ENCODE results near the gene ERVW-1. TPM values are rescaled to one million over a fixed set of nuclear protein-coding genes. Genes with fewer than 3 reads are reported as not detected.

ERVW-1 gene
- total and polyA plus RNA-seq, 2 of the 13 experiments (the other 11 are each of a cell fraction or from before 2014, with no cell fraction given) = not detected

DNA sequence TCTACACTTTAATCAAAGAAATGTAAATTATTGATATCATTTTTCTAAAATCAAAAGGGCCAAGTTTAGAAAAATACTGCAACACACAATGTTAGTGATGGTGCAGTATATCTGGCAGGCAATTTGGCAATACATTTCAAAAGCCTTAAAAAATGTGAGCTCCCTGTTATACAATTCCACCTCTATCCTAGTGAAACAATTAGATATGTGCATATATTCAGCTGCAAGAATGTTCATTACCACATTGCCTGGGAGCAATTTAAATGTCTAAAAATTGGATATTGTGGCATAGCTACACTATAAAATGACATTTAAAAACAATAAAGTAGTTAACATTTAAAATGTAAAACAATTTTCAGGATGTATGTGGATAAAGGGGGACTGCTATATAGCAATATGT lies 10.1 kb upstream of the ERVW-1 start (continued):
- TF ChIP-seq, protein P1, sequence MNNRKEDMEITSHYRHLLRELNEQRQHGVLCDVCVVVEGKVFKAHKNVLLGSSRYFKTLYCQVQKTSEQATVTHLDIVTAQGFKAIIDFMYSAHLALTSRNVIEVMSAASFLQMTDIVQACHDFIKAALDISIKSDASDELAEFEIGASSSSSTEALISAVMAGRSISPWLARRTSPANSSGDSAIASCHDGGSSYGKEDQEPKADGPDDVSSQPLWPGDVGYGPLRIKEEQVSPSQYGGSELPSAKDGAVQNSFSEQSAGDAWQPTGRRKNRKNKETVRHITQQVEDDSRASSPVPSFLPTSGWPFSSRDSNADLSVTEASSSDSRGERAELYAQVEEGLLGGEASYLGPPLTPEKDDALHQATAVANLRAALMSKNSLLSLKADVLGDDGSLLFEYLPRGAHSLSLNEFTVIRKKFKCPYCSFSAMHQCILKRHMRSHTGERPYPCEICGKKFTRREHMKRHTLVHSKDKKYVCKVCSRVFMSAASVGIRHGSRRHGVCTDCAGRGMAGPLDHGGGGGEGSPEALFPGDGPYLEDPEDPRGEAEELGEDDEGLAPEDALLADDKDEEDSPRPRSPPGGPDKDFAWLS (CRISPR knock-in tag; IDR thresholded peaks at IDR 0.05; ENCODE audit: borderline replicate concordance) = no peak
- TF ChIP-seq GFI1 (CRISPR knock-in tag; IDR thresholded peaks at IDR 0.05; ENCODE audit: borderline replicate concordance) (no peak), ZMYM2 (CRISPR knock-in tag; IDR thresholded peaks at IDR 0.05) (no peak), TAF15 (IDR thresholded peaks at IDR 0.05; ENCODE audit: low read depth, low read length, poor library complexity, severe bottlenecking) (no peak), NFE2L1 (CRISPR knock-in tag; IDR thresholded peaks at IDR 0.05; ENCODE audit: borderline replicate concordance) (no peak), KLF15 (CRISPR knock-in tag; IDR thresholded peaks at IDR 0.05; ENCODE audit: borderline replicate concordance) (no peak), ZNF101 (CRISPR knock-in tag; IDR thresholded peaks at IDR 0.05; ENCODE audit: borderline replicate concordance, low read depth) (no peak)
- TF ChIP-seq, protein P2, sequence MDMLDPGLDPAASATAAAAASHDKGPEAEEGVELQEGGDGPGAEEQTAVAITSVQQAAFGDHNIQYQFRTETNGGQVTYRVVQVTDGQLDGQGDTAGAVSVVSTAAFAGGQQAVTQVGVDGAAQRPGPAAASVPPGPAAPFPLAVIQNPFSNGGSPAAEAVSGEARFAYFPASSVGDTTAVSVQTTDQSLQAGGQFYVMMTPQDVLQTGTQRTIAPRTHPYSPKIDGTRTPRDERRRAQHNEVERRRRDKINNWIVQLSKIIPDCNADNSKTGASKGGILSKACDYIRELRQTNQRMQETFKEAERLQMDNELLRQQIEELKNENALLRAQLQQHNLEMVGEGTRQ (IDR thresholded peaks at IDR 0.05; ENCODE audit: low read depth, low read length) = no peak
- TF ChIP-seq, protein P2 (CRISPR knock-in tag; IDR thresholded peaks at IDR 0.05; ENCODE audit: borderline replicate concordance) = no peak

DNA sequence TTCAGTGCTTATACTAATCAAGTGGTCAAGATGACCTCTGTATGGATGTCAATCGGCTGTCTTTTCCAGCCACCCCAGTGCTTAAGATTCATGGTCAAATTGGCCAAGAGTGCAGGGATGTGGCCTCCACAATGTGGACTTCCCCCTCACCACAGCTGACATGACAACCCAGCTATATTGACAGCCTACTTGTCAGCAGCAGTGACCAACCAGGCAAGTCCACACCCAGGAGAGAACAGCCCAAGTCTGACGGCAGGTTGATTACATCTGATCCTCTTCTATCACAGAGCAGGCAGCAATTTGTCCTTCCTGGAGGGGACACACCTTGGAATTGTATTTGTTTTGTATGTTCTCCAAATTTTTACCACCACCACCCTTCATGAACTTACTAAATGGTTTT lies 8.2 kb upstream of the ERVW-1 start:
- H3K36me3 ChIP-seq (replicated peaks in 1 of 2; ENCODE audit: control insufficient read depth in 1 of 2, insufficient read depth in 2 of 2, low read length in 2 of 2) = peaks cover 4 to 17% of the 10 kb centered on the region in 2 experiments; a peak in 4 of 5 replicates
- H3K27me3 ChIP-seq (ENCODE audit: control insufficient read depth in 1 of 2, insufficient read depth in 2 of 2, low read length in 2 of 2) = no peaks in the 10 kb centered on the region
- no peak for ATAC-seq
- 100% methylated on average over 1 of the region's 2 CpGs for WGBS (ENCODE audit: low lambda C conversion rate)
- intact Hi-C loops (cut with micrococcal nuclease; ENCODE audit: unreplicated experiment) (no loop called here), in situ Hi-C loops (cut with HindIII; ENCODE audit: extremely low pct_ligation_motif_present, low pct_unique_long_range_greater_than_20kb) (no loop called here)
- H3K79me2 ChIP-seq (ENCODE audit: insufficient read depth, low read length) = no peaks in the 10 kb centered on the region
- no peak overlapping the region for H3K4me3 ChIP-seq (replicated peaks in 1 of 3; ENCODE audit: insufficient read depth in 1 of 3, low read depth in 2 of 3, low read length in 3 of 3)
- no peak overlapping the region for H3K4me2 ChIP-seq (ENCODE audit: low read depth, low read length)
- no peak for DNase-seq (ENCODE audit: low spot score)
- no peaks in the 10 kb centered on the region for H4K20me1 ChIP-seq (ENCODE audit: insufficient read depth, low read length)
- no peak overlapping the region for H3K27ac ChIP-seq (ENCODE audit: extremely low read length, insufficient read depth, low read length)
- H3K9me3 ChIP-seq (ENCODE audit: low read length) = no peaks in the 10 kb centered on the region
- ChIA-PET CTCF (ENCODE audit: low intra/inter-chr PET ratio, low total read pairs) (no interaction called here), POLR2A (no interaction called here)
- no peak for FAIRE-seq
- H3K4me1 ChIP-seq (ENCODE audit: insufficient read depth, low read length) = no peaks in the 10 kb centered on the region
- BruUV-seq (replicated peaks) = no TSS peak
- H3K9ac ChIP-seq (ENCODE audit: insufficient read depth, low read depth, low read length) = no peak overlapping the region
- no peak overlapping the region for H2AFZ ChIP-seq (ENCODE audit: low read length)
- no peak for TF ChIP-seq SP1 (IDR thresholded peaks at IDR 0.05)
- TF ChIP-seq SP1 (CRISPR knock-in tag; IDR thresholded peaks at IDR 0.05) = no peak
- no peak for TF ChIP-seq SRSF9 (IDR thresholded peaks at IDR 0.05; ENCODE audit: borderline replicate concordance, insufficient read depth, low read depth, low read length, poor library complexity, severe bottlenecking)
- TF ChIP-seq, protein P3, sequence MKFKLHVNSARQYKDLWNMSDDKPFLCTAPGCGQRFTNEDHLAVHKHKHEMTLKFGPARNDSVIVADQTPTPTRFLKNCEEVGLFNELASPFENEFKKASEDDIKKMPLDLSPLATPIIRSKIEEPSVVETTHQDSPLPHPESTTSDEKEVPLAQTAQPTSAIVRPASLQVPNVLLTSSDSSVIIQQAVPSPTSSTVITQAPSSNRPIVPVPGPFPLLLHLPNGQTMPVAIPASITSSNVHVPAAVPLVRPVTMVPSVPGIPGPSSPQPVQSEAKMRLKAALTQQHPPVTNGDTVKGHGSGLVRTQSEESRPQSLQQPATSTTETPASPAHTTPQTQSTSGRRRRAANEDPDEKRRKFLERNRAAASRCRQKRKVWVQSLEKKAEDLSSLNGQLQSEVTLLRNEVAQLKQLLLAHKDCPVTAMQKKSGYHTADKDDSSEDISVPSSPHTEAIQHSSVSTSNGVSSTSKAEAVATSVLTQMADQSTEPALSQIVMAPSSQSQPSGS (CRISPR knock-in tag; IDR thresholded peaks at IDR 0.05) = no peak
- no peak for TF ChIP-seq U2AF1 (optimal IDR thresholded peaks at IDR 0.05; ENCODE audit: low read depth, low read length)
- TF ChIP-seq ELF1 (CRISPR knock-in tag; IDR thresholded peaks at IDR 0.05) = no peak
- TF ChIP-seq, protein P4, sequence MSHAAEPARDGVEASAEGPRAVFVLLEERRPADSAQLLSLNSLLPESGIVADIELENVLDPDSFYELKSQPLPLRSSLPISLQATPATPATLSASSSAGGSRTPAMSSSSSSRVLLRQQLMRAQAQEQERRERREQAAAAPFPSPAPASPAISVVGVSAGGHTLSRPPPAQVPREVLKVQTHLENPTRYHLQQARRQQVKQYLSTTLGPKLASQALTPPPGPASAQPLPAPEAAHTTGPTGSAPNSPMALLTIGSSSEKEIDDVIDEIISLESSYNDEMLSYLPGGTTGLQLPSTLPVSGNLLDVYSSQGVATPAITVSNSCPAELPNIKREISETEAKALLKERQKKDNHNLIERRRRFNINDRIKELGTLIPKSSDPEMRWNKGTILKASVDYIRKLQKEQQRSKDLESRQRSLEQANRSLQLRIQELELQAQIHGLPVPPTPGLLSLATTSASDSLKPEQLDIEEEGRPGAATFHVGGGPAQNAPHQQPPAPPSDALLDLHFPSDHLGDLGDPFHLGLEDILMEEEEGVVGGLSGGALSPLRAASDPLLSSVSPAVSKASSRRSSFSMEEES (CRISPR knock-in tag; IDR thresholded peaks at IDR 0.05) = no peak
- no peak for TF ChIP-seq RAD21 (CRISPR knock-in tag; IDR thresholded peaks at IDR 0.05)
- no peak for TF ChIP-seq MTF2 (CRISPR knock-in tag; IDR thresholded peaks at IDR 0.05; ENCODE audit: borderline replicate concordance)
